Epithelial cell of proximal tubule (primary cell): ENCODE measurements around the gene XPNPEP1. TPM values are rescaled to one million over a fixed set of nuclear protein-coding genes. Genes with fewer than 3 reads are reported as not detected.
A peak's percentile ranks its signal among the peaks of the same experiment; 100 is the strongest.

Experiments
- DNase-seq: peaks from one replicate; pipeline ENCODE4 v3.0.0-alpha.2; 2011; ENCODE audit warnings: low read depth
- H3K4me3 ChIP-seq: 2 replicates; pipeline ENCODE4 v1.5.1; 2011; ENCODE audit warnings: low read depth, mild to moderate bottlenecking, low read length
- total RNA-seq: library from RNA; depleted of rRNA; stranded (reverse); fragments of >200 nt; gene quantifications from 2 replicates; pipeline ENCODE4 v1.2.3, GENCODE V29; 2015
- TF ChIP-seq, protein P1 (sequence below): conservative IDR thresholded peaks from 2 replicates; pipeline ENCODE4 v1.5.1; 2012; ENCODE audit warnings: low read depth, mild to moderate bottlenecking, low read length

Gene XPNPEP1
- total RNA-seq, 1 donor from 2014 or later: 191 TPM

DNA sequence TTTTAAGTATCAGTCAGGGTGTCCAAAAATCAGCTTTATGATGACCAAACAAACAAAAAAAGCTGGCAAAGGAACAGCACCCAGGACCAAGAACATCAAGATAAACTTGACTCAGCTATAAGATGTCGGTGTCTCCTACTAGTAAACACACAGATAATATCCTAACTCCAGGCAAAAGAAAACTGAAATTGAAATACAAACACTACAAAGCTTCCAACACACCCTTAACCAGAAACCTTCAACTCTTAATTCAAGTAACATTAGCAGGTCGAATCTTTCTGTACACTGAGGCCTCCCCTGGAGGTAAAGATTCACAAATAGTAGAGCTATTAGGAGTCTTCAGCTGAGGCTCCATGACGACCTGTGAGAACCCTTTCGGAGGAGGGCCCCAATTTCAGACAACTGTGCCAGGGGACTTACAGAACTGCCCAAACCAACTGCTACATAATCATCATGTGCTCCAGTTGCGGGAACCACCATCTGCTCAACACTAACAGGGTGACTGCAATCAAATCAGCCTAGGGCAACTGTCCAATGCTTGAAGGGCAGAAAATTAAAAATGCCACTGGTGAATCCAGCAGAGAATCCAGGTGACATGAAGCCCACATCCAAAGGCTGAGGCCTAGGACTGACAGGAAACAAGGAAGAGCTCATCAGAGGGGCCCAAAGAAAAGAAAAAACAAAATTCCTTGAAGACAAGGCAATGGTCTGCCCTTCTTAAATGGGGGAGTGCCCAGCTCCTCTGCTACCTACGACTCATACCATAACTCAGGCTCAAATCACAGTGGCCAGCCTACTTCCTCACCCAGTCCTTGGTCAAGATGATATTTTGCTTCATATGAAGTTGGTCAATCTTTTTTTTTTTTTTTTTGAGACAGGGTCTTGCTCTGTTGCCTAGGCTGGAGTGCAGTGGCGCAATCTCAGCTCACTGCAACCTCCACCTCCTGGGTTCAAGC is 20.0 kb downstream of the XPNPEP1 start:
- no peak for DNase-seq
- no peak overlapping the region for H3K4me3 ChIP-seq
- TF ChIP-seq, protein P1, sequence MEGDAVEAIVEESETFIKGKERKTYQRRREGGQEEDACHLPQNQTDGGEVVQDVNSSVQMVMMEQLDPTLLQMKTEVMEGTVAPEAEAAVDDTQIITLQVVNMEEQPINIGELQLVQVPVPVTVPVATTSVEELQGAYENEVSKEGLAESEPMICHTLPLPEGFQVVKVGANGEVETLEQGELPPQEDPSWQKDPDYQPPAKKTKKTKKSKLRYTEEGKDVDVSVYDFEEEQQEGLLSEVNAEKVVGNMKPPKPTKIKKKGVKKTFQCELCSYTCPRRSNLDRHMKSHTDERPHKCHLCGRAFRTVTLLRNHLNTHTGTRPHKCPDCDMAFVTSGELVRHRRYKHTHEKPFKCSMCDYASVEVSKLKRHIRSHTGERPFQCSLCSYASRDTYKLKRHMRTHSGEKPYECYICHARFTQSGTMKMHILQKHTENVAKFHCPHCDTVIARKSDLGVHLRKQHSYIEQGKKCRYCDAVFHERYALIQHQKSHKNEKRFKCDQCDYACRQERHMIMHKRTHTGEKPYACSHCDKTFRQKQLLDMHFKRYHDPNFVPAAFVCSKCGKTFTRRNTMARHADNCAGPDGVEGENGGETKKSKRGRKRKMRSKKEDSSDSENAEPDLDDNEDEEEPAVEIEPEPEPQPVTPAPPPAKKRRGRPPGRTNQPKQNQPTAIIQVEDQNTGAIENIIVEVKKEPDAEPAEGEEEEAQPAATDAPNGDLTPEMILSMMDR: no peak

DNA sequence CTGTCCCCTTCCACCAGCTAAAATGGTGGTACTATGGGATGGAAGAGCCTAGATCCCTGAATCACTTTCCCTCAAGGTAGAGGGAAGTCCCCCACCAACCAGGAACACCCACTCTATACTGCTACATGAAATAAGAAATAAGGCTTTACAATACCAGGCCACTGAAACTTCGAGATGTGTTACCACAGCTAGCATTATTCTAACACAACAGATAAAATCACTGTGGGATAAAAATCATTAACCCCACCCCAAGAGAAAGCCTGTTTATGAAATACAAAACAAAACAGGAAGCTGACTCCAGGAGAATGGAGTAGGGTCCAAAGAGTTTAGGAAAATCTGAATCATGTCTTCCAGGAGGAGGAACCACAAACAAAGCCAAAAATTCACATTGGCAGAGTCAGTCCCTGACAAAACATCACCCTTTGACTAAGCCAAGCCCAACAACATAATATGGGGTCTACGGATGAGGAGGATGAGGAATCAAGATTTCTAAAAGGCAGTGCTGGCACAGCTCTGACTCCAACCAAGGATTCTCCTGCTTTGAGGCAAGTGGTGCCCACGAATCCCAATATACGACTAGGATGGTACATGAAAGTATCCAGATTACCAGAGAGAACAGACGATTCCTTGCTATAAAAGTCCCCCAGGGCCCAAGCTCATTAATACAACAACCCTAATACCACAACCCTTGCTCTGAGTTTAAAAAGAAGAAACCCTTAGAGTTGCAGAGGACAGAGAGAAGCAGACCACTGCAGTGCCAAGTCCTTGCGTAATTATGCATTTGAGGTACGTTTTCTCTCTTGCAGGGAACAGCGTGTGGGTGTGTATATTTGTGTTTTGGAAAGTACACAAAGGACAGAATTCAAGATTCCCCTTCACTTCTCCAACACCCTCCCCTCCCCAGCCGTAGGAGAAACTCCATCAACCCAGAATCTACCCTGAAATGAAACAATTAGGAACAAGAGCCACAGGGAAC is 23.7 kb downstream of the XPNPEP1 start:
- TF ChIP-seq, protein P1: no peak
- no peak overlapping the region for H3K4me3 ChIP-seq
- DNase-seq: no peak

DNA sequence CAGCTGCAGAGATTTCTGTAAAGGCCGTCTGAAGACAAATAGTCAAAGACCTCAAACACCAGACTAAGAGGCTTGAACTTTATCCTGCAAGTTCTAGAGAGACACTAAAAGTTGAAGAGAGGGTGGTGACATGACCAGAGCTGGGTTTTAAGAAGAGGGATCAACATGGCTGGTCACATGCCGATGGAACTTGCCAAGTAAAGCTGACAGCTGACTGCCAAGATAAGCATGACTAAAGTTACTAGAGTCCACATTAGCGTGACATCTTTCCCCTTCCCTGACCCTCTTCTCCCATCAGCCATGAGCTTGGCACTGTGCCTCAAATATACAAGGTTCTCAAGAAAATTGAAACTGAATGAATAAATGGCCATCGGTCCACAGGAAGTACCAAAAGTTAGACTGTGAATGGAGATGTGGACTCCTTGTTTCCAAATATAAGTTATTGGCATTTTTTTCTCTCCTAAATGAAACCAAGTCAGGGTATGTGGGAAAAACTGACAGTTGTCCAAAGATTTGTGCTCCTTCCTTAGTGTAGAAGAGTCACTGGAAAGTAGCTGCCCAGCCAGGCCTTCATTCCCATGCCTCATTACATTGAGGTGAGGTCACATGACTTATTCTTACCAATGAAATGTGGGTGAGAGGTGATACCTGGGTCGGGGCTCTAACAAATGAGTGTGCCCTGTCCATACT is 24.5 kb downstream of the XPNPEP1 start:
- TF ChIP-seq, protein P1: no peak
- DNase-seq: peak; percentile 66
- no peak overlapping the region for H3K4me3 ChIP-seq

DNA sequence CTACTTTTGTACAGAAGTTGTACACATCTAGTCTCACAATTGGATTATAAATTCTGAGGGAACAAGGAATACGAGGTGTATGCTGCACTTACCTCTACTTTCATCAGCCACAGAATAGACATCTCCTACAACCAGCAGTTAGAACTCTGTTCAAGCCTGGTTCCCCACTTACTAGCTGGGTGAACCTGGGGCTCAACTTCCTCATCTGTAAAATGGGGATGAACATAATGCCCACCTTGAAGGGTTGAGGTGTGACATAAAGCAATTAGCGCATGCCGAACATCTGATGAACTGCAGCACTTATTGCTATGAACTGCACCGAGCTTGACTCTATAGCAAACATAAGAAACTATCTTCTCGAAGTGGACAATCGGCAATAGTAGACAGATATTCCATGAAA is 25.3 kb downstream of the XPNPEP1 start:
- no peak for DNase-seq
- TF ChIP-seq, protein P1: no peak
- no peak overlapping the region for H3K4me3 ChIP-seq

DNA sequence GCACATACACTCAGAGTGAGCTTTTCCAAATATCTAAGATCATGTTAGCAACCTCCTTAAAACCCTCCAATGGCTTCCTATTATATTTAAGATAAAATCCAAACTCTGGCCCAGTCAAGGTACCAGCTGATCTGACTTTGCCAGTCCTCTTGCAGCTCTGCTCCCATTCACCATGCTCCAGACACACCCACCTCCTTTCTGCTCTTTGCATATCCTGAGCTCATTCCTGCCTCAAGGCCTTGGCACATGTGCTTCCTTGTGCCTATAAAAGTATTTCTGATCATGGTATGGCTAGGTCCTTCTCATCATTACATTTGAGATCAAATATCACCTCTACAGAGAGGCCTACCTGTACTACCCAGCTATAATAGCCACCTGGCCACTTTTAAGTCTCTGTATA is 27.5 kb downstream of the XPNPEP1 start:
- no peak overlapping the region for H3K4me3 ChIP-seq
- TF ChIP-seq, protein P1: no peak

GRCh38 chr10:109895095-109895818 is 28.1 kb downstream of the XPNPEP1 start:
- H3K4me3 ChIP-seq: no peak overlapping the region
- DNase-seq: no peak
- TF ChIP-seq, protein P1: no peak

More for the DNA sequence above, 27.5 kb downstream of the XPNPEP1 start:
- DNase-seq: no peak
